ENCODE data around the gene FAM240A.

Gene FAM240A

GRCh38 chr3:46661776-46662766 is 49.7 kb downstream of the FAM240A start:
- DNase-seq (ENCODE audit: low read depth in 2 of 2), result no peak
- no peak overlapping the region for H3K4me3 ChIP-seq (replicated peaks in 1 of 2; ENCODE audit: low read depth in 2 of 2, low read length in 2 of 2)
- TF ChIP-seq CTCF (IDR thresholded peaks at IDR 0.05; ENCODE audit: low read depth, low read length), result no peak

GRCh38 chr3:46662771-46663551 is 50.6 kb downstream of the FAM240A start:
- no peak for TF ChIP-seq CTCF (IDR thresholded peaks at IDR 0.05; ENCODE audit: low read depth, low read length)

GRCh38 chr3:46663591-46664135 is 51.3 kb downstream of the FAM240A start:
- peak in 1 of 2 donors; percentile 13 for DNase-seq (ENCODE audit: low read depth in 2 of 2)

More at GRCh38 chr3:46662771-46663551, 50.6 kb downstream of the FAM240A start:
- DNase-seq (ENCODE audit: low read depth in 2 of 2), result peak; percentile 32 to 33
- H3K4me3 ChIP-seq (replicated peaks in 1 of 2; ENCODE audit: low read depth in 2 of 2, low read length in 2 of 2), result no peak overlapping the region

DNA sequence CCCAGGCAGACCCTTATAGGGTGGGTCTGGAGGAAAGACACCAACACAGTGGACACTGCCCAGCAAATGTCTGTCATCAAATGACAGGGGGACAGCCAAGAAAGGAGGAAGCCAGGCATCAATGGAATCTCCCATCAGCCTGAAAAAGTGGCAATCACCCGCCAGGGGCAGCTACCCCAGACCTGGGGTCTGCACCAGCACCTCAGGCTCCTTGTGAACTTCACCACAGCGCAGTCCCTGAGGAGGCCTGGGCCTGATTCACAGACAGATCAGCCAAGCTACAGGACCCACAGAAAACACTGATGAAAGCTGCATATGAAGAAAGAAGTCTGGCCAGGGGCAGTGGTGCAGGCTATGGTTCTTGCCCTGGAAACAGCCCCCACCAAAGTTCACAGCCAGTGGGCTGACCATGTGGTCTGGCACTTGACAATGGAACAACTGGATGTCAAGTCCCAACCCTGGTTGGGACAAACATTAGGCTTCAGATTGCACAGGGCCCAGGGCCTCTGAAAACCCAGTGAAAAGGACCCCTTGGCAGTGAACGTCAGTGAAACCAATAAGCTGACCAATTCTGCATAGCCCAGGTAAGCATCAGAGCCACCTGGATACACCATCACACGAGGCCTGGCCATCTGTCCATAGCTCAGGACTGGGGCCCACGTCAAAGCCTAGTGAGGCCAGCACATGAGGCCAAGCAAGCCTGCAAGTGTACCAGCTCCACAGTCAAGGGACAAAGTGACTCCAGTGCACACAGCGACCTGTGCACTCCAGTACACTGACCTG is 52.1 kb downstream of the FAM240A start:
- DNase-seq (ENCODE audit: low read depth in 2 of 2), result no peak
- H3K4me3 ChIP-seq (replicated peaks in 1 of 2; ENCODE audit: low read depth in 2 of 2, low read length in 2 of 2), result no peak overlapping the region
- no peak for TF ChIP-seq CTCF (IDR thresholded peaks at IDR 0.05; ENCODE audit: low read depth, low read length)

More at GRCh38 chr3:46663591-46664135, 51.3 kb downstream of the FAM240A start:
- H3K4me3 ChIP-seq (replicated peaks in 1 of 2; ENCODE audit: low read depth in 2 of 2, low read length in 2 of 2), result no peak overlapping the region
- TF ChIP-seq CTCF (IDR thresholded peaks at IDR 0.05; ENCODE audit: low read depth, low read length), result no peak

DNA sequence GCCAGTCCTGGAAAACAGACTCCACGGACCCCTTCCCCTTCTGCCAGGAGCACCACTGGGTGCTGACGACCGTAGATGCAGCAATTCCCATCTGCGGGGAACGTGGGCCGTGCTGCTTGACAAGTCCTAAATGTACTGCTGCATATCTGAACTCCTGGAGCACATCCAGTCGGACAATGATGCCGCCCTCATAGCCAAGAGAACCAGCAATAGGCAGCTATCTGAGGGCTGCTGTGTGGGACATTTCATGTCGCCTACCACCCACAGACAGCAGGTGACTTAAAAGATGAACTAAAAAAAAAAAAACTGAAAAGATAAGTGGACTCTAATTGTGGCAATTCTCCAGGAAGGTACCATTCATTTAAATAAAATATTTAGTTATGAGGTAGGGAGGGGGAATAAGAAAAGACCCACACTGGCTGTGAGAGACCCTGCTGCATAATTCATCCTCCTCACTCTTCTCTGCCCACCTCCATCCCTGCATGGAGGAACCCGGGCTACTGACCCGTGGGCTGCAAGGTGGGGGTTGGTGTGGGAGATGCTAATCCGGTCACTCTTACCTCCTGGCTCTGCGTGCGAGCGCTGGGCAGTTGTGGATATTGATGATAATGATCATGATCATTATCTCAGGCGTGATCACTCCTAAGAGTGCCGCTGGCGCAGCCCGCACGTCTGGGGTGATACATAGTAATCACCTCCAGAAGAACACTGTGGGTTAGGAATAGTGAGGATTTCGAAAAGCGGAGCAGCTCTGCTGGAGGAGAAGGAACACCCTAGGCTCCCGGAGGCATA is 52.8 kb downstream of the FAM240A start:
- H3K4me3 ChIP-seq (replicated peaks in 1 of 2; ENCODE audit: low read depth in 2 of 2, low read length in 2 of 2), result no peak overlapping the region
- TF ChIP-seq CTCF (IDR thresholded peaks at IDR 0.05; ENCODE audit: low read depth, low read length), result no peak
- no peak for DNase-seq (ENCODE audit: low read depth in 2 of 2)

Data from cardiac fibroblast (primary cell).